Neural cell (in vitro differentiated cells): ENCODE data around the gene PTPRT. TPM values are rescaled to one million over a fixed set of nuclear protein-coding genes. Genes with fewer than 3 reads are reported as not detected.

Experiments
- H2AFZ ChIP-seq: fragments of 200-600, 300-800 bp; sonication (generic), shearing (Covaris generic); 2 replicates; pipeline ENCODE4 v1.6.0; 2014; ENCODE audit warnings: low read depth, mild to moderate bottlenecking, antibody characterized with exemption, low read length, moderate library complexity
- H3F3A ChIP-seq: fragments of 200-600 bp; shearing (Covaris generic); 2 replicates; pipeline ENCODE4 v1.6.1; 2016; ENCODE audit warnings: mild to moderate bottlenecking, moderate library complexity, mixed read lengths, antibody characterized with exemption, low read length; ENCODE audit not compliant: insufficient read depth, poor library complexity, severe bottlenecking
- H3K27ac ChIP-seq: fragments of 200-600, 300-800 bp; sonication (generic), shearing (Covaris generic); 2 replicates; pipeline ENCODE4 v1.5.1; 2014; ENCODE audit warnings: mild to moderate bottlenecking, low read length, moderate library complexity
- H3K27me3 ChIP-seq: fragments of 300-800, 200-600 bp; sonication (generic), shearing (Covaris generic); 2 replicates; pipeline ENCODE4 v1.6.0; 2014; ENCODE audit warnings: mild to moderate bottlenecking, low read depth, low read length, moderate library complexity; ENCODE audit not compliant: insufficient read depth
- H3K36me3 ChIP-seq: fragments of 300-800, 200-600 bp; sonication (generic), shearing (Covaris generic); 2 replicates; pipeline ENCODE4 v1.5.1; 2014; ENCODE audit warnings: mild to moderate bottlenecking, antibody characterized with exemption, low read length, moderate library complexity; ENCODE audit not compliant: insufficient read depth
- H3K4me2 ChIP-seq: fragments of 300-800, 200-600 bp; sonication (generic), shearing (Covaris generic); 2 replicates; pipeline ENCODE4 v1.6.0; 2014; ENCODE audit warnings: mild to moderate bottlenecking, low read length
- H3K4me3 ChIP-seq: fragments of 300-800, 200-600 bp; sonication (generic), shearing (Covaris generic); 2 replicates; pipeline ENCODE4 v1.5.1; 2014; ENCODE audit warnings: mild to moderate bottlenecking, low read length, moderate library complexity
- H3K79me2 ChIP-seq: fragments of 200-600 bp; shearing (Covaris generic); replicated peaks from 2 replicates; pipeline ENCODE4 v1.6.0; 2014; ENCODE audit warnings: mild to moderate bottlenecking, low read length, moderate library complexity; ENCODE audit not compliant: insufficient read depth
- H3K9ac ChIP-seq: fragments of 300-800, 200-600 bp; sonication (generic), shearing (Covaris generic); 2 replicates; pipeline ENCODE4 v1.6.1; 2016; ENCODE audit warnings: mild to moderate bottlenecking, low read length, mixed read lengths
- H3K9me2 ChIP-seq: fragments of 200-600 bp; shearing (Covaris generic); 2 replicates; pipeline ENCODE4 v1.6.1; 2016; ENCODE audit warnings: mild to moderate bottlenecking, low read length, mixed read lengths; ENCODE audit not compliant: insufficient read depth
- H3K9me3 ChIP-seq: fragments of 200-600, 300-800 bp; sonication (generic), shearing (Covaris generic); 2 replicates; pipeline ENCODE4 v1.6.1; 2016; ENCODE audit warnings: mild to moderate bottlenecking, mixed run types, low read length, moderate library complexity, mixed read lengths
- H4K20me1 ChIP-seq: fragments of 200-600 bp; shearing (Covaris generic); 2 replicates; pipeline ENCODE4 v1.6.1; 2016; ENCODE audit warnings: mild to moderate bottlenecking, mixed run types; ENCODE audit not compliant: insufficient read depth
- CTCF ChIP-seq: fragments of 450-650 bp; IDR thresholded peaks from 2 replicates; pipeline ENCODE4 v1.5.1; 2014; ENCODE audit warnings: antibody characterized with exemption, mild to moderate bottlenecking, moderate library complexity; ENCODE audit not compliant: poor library complexity, severe bottlenecking
- EP300 ChIP-seq: fragments of 450-650 bp; conservative IDR thresholded peaks from 2 replicates; pipeline ENCODE4 v1.6.1; 2014; ENCODE audit warnings: antibody characterized with exemption, mild to moderate bottlenecking, moderate library complexity; ENCODE audit not compliant: poor library complexity, severe bottlenecking
- EZH2 ChIP-seq: fragments of 200-600, 300-800 bp; shearing (Covaris generic), sonication (generic); IDR thresholded peaks from 2 replicates; pipeline ENCODE4 v1.6.1; 2014; ENCODE audit warnings: antibody characterized with exemption, low read length, borderline replicate concordance, mild to moderate bottlenecking; ENCODE audit not compliant: insufficient read depth, poor library complexity, severe bottlenecking
- MXI1 ChIP-seq: fragments of 450-650 bp; conservative IDR thresholded peaks from 2 replicates; pipeline ENCODE4 v1.6.1; 2014; ENCODE audit warnings: antibody characterized with exemption, mild to moderate bottlenecking; ENCODE audit not compliant: poor library complexity, severe bottlenecking
- POLR2AphosphoS5 ChIP-seq: IDR thresholded peaks from 2 replicates; pipeline ENCODE4 v1.6.1; 2012
- RAD21 ChIP-seq: fragments of 450-650 bp; conservative IDR thresholded peaks from 2 replicates; pipeline ENCODE4 v1.6.1; 2014; ENCODE audit warnings: antibody characterized with exemption, mild to moderate bottlenecking, moderate library complexity
- REST ChIP-seq: IDR thresholded peaks from 2 replicates; pipeline ENCODE4 v1.6.1; 2012; ENCODE audit warnings: borderline replicate concordance
- SMC3 ChIP-seq: fragments of 450-650 bp; conservative IDR thresholded peaks from 2 replicates; pipeline ENCODE4 v1.6.1; 2014; ENCODE audit warnings: antibody characterized with exemption, mild to moderate bottlenecking, moderate library complexity; ENCODE audit not compliant: poor library complexity
- TAF1 ChIP-seq: IDR thresholded peaks from 2 replicates; pipeline ENCODE4 v1.6.1; 2012; ENCODE audit warnings: low read depth
- polyA plus RNA-seq: library from polyadenylated mRNA; depleted of rRNA; stranded (reverse); fragments of >200 nt; gene quantifications from 2 replicates; pipeline ENCODE4 v1.2.3, GENCODE V29; 2014

The PTPRT gene
- polyA plus RNA-seq, 1 donor from 2014 or later, result 9.2 TPM

- H3K36me3 ChIP-seq, result no peaks in the 10 kb centered on the region
- TF ChIP-seq MXI1, result no peak
- no peak for TF ChIP-seq SMC3
- TF ChIP-seq POLR2AphosphoS5, result no peak
- TF ChIP-seq TAF1, result no peak
- TF ChIP-seq RAD21, result no peak
- no peak for TF ChIP-seq REST
- TF ChIP-seq EP300, result no peak
- no peak for TF ChIP-seq CTCF
- no peak for TF ChIP-seq EZH2
- no peaks in the 10 kb centered on the region for H3K9me2 ChIP-seq
- no peak overlapping the region for H3K27ac ChIP-seq
- no peaks in the 10 kb centered on the region for H3K27me3 ChIP-seq
- H3K4me2 ChIP-seq, result no peak overlapping the region
- H2AFZ ChIP-seq, result no peak overlapping the region
- no peak overlapping the region for H3K9ac ChIP-seq
- H3K79me2 ChIP-seq, result no peaks in the 10 kb centered on the region
- no peaks in the 10 kb centered on the region for H4K20me1 ChIP-seq
- H3K4me3 ChIP-seq, result no peak overlapping the region
- no peaks in the 10 kb centered on the region for H3K9me3 ChIP-seq
- H3F3A ChIP-seq, result no peaks in the 10 kb centered on the region
Measured at GRCh38 chr20:42807876-42808275, 381.8 kb downstream of the PTPRT start.

- H3K27ac ChIP-seq, result no peak overlapping the region
- H3F3A ChIP-seq, result no peaks in the 10 kb centered on the region
- no peak overlapping the region for H3K4me2 ChIP-seq
- H3K36me3 ChIP-seq, result no peaks in the 10 kb centered on the region
- H4K20me1 ChIP-seq, result no peaks in the 10 kb centered on the region
- TF ChIP-seq POLR2AphosphoS5 (no peak), TAF1 (no peak), RAD21 (no peak), SMC3 (no peak), EZH2 (no peak), CTCF (no peak), MXI1 (no peak), REST (no peak), EP300 (no peak)
- H3K4me3 ChIP-seq, result no peak overlapping the region
- H3K27me3 ChIP-seq, result no peaks in the 10 kb centered on the region
- H2AFZ ChIP-seq, result no peak overlapping the region
- H3K79me2 ChIP-seq, result no peaks in the 10 kb centered on the region
- H3K9me3 ChIP-seq, result no peaks in the 10 kb centered on the region
- no peak overlapping the region for H3K9ac ChIP-seq
- H3K9me2 ChIP-seq, result no peaks in the 10 kb centered on the region
Measured at GRCh38 chr20:42795111-42795695, 394.5 kb downstream of the PTPRT start.
